B cell (primary cell): ENCODE results near the gene TFCP2. TPM values are rescaled to one million over a fixed set of nuclear protein-coding genes. Genes with fewer than 3 reads are reported as not detected.

Experiments used
- ATAC-seq: fragments of 200-7000 bp; cut with Tn5 transposase; one replicate; pipeline ENCODE4 v1.10.0; 2021; ENCODE audit warnings: low read depth, mild to moderate bottlenecking, moderate number of reproducible peaks, moderate library complexity
- CTCF ChIA-PET: fragments of 350-600 bp; sonication (Branson Sonifier 250); formaldehyde crosslinking; loops from one replicate; lab custom pipeline; 2021; ENCODE audit warnings: antibody characterized with exemption, inconsistent platforms; lab: Charles Lee
- POLR2A ChIA-PET: fragments of 350-600 bp; sonication (Branson Sonifier 250); formaldehyde crosslinking; loops from one replicate; lab custom pipeline; 2021; ENCODE audit warnings: antibody characterized with exemption; lab: Charles Lee
- DNase-seq: peaks from one replicate; pipeline ENCODE4 v3.0.0; 2013
- H2AFZ ChIP-seq: 2 replicates; pipeline ENCODE4 v1.6.1; 2012; ENCODE audit warnings: mild to moderate bottlenecking, low read depth, low read length; ENCODE audit not compliant: insufficient read depth, poor library complexity, severe bottlenecking
- H3K27ac ChIP-seq, 2 donors: 1 replicate in 1 of 2; 2 replicates in 1 of 2; pipeline ENCODE4 v1.5.1; 2012 to 2013; ENCODE audit warnings: low read length in 2 of 2, mild to moderate bottlenecking in 2 of 2, moderate library complexity in 1 of 2
- H3K27me3 ChIP-seq, 4 experiments: fragments of 200-600 bp in 1 of 4; sonication (generic) in 1 of 4; replicated peaks in 1 of 4; 1 replicate in 2 of 4; 2 replicates in 2 of 4; pipeline versions ENCODE4 v1.6.1 to v1.7.0; 2013 to 2016; ENCODE audit warnings: low read length in 3 of 4, mild to moderate bottlenecking in 2 of 4, mixed read lengths in 1 of 4, moderate library complexity in 1 of 4; ENCODE audit not compliant: insufficient read depth in 4 of 4, control insufficient read depth in 3 of 4; ENCODE audit errors: control extremely low read depth in 1 of 4
- H3K36me3 ChIP-seq, 2 experiments: replicated peaks in 1 of 2; 1 replicate in 1 of 2; 2 replicates in 1 of 2; pipeline versions ENCODE4 v1.6.1 to v1.7.1; 2013; ENCODE audit warnings: low read length in 1 of 2; ENCODE audit not compliant: insufficient read depth in 2 of 2, control insufficient read depth in 1 of 2; ENCODE audit errors: control extremely low read depth in 1 of 2, extremely low read depth in 1 of 2
- H3K4me1 ChIP-seq, 2 donors: fragments of 200-600 bp in 1 of 2; sonication (generic) in 1 of 2; 1 replicate in 1 of 2; 2 replicates in 1 of 2; pipeline versions ENCODE4 v1.5.1 to v1.6.1; 2013 to 2017; ENCODE audit warnings: low read length in 2 of 2; ENCODE audit not compliant: control insufficient read depth in 2 of 2, insufficient read depth in 2 of 2
- H3K4me2 ChIP-seq: replicated peaks from 2 replicates; pipeline ENCODE3; 2012; ENCODE audit warnings: mild to moderate bottlenecking, low read depth, low read length; ENCODE audit not compliant: poor library complexity, severe bottlenecking
- H3K4me3 ChIP-seq, 5 experiments: fragments of 200-600 bp in 1 of 5; sonication (generic) in 1 of 5; 1 replicate in 3 of 5; 2 replicates in 2 of 5; pipeline versions ENCODE4 v1.5.1 to v1.7.0; 2011 to 2016; ENCODE audit warnings: low read length in 4 of 5, mild to moderate bottlenecking in 4 of 5, low read depth in 2 of 5, control low read depth in 1 of 5, moderate library complexity in 1 of 5; ENCODE audit not compliant: insufficient read depth in 1 of 5; ENCODE audit errors: control extremely low read depth in 1 of 5, extremely low read depth in 1 of 5
- H3K79me2 ChIP-seq: fragments of 200-600 bp; sonication (generic); one replicate; pipeline ENCODE4 v1.6.0; 2016; ENCODE audit warnings: low read length; ENCODE audit not compliant: control insufficient read depth, insufficient read depth
- H3K9ac ChIP-seq: fragments of 200-600 bp; sonication (generic); 2 replicates; pipeline ENCODE4 v1.6.1; 2017; ENCODE audit warnings: mild to moderate bottlenecking, low read length, moderate library complexity
- H3K9me3 ChIP-seq, 3 donors: one replicate each; pipeline versions ENCODE4 v1.6.1 to v1.7.1; 2013; ENCODE audit warnings: low read length in 2 of 3; ENCODE audit not compliant: control insufficient read depth in 2 of 3, insufficient read depth in 1 of 3; ENCODE audit errors: control extremely low read depth in 1 of 3
- H4K20me1 ChIP-seq: 2 replicates; pipeline ENCODE4 v1.6.0; 2012; ENCODE audit warnings: mild to moderate bottlenecking, low read length; ENCODE audit not compliant: insufficient read depth, control insufficient read depth, poor library complexity, severe bottlenecking
- H3K27ac Mint-ChIP-seq: one replicate; pipeline ENCODE4 v1.8.0; 2021; ENCODE audit warnings: mixed read lengths
- H3K27me3 Mint-ChIP-seq: one replicate; pipeline ENCODE4 v1.8.0; 2021; ENCODE audit warnings: mixed read lengths
- H3K4me1 Mint-ChIP-seq: one replicate; pipeline ENCODE4 v1.8.0; 2021; ENCODE audit warnings: mixed read lengths
- H3K4me3 Mint-ChIP-seq: one replicate; pipeline ENCODE4 v1.8.0; 2021; ENCODE audit warnings: mixed read lengths
- H3K9me3 Mint-ChIP-seq: one replicate; pipeline ENCODE4 v1.8.0; 2022; ENCODE audit warnings: mixed read lengths; ENCODE audit not compliant: insufficient read depth
- CTCF ChIP-seq: fragments of 200-600 bp; IDR thresholded peaks from one replicate; pipeline ENCODE4 v1.8.0; 2022; ENCODE audit warnings: antibody characterized with exemption, mild to moderate bottlenecking
- EZH2 ChIP-seq: IDR thresholded peaks from 2 replicates; pipeline ENCODE4 v1.6.1; 2012; ENCODE audit warnings: borderline replicate concordance, low read depth, mild to moderate bottlenecking, moderate library complexity, low read length; ENCODE audit not compliant: insufficient read depth, poor library complexity, severe bottlenecking
- WGBS: methylation state at CpG from one replicate; pipeline ENCODE4 v1.1.5; 2013; ENCODE audit warnings: missing lambda C conversion rate; ENCODE audit not compliant: insufficient coverage; 5-methylcytosine and 5-hydroxymethylcytosine counted together
- intact Hi-C: fragments of 100-400 bp; cut with micrococcal nuclease; formaldehyde crosslinking; loops from one replicate; pipeline ENCODE4 v1.10.0; 2022
- polyA plus RNA-seq: library from polyadenylated mRNA; depleted of rRNA; stranded (reverse); fragments of >200 nt; gene quantifications from 2 replicates; pipeline ENCODE4 v1.2.3, GENCODE V29; 2012
- total RNA-seq, 2 donors: library from RNA; stranded (reverse); fragments of 120-200 nt in 1 of 2; gene quantifications; 1 replicate in 1 of 2; 2 replicates in 1 of 2; pipeline versions ENCODE4 v1.2.3 to v1.2.4, GENCODE V29; 2013 to 2022

Gene TFCP2
- total and polyA plus RNA-seq, 2 donors (not counting 1 experiment from before 2014, with no cell fraction given): 12.1 to 38.8 TPM

GRCh38 chr12:51070004-51070403, 102.9 kb downstream of the TFCP2 start:
- no peak overlapping the region for H3K27ac ChIP-seq

GRCh38 chr12:51067771-51068170, 105.2 kb downstream of the TFCP2 start:
- Histone ChIP-seq H4K20me1 (no peaks in the 10 kb centered on the region), H3K4me3 (no peak overlapping the region), H3K4me2 (no peak overlapping the region), H3K27me3 (no peaks in the 10 kb centered on the region), H3K9ac (no peak overlapping the region), H3K79me2 (no peaks in the 10 kb centered on the region), H3K4me1 (no peaks in the 10 kb centered on the region), H3K9me3 (no peaks in the 10 kb centered on the region), H3K36me3 (peaks cover 9 to 60% of the 10 kb centered on the region in 2 experiments), H2AFZ (no peak overlapping the region), H3K27ac (no peak overlapping the region)
- H3K27ac Mint-ChIP-seq: no peak overlapping the region
- ATAC-seq (no peak), DNase-seq (no peak)
- intact Hi-C loops: no loop called here
- ChIA-PET CTCF (no interaction called here), POLR2A (no interaction called here)
- no peak for TF ChIP-seq CTCF
- no peak for TF ChIP-seq EZH2
- H3K4me1 Mint-ChIP-seq: no peaks in the 10 kb centered on the region
- no peak overlapping the region for H3K4me3 Mint-ChIP-seq
- no peaks in the 10 kb centered on the region for H3K9me3 Mint-ChIP-seq
- WGBS: 95% methylated on average over 7 of the region's 7 CpGs
- no peaks in the 10 kb centered on the region for H3K27me3 Mint-ChIP-seq

More at GRCh38 chr12:51070004-51070403, 102.9 kb downstream of the TFCP2 start:
- H3K9me3 Mint-ChIP-seq: no peaks in the 10 kb centered on the region
- TF ChIP-seq EZH2: no peak
- no peak for TF ChIP-seq CTCF
- no peak overlapping the region for H3K4me3 ChIP-seq
- no peak overlapping the region for H3K4me2 ChIP-seq
- no peak overlapping the region for H3K9ac ChIP-seq
- no peaks in the 10 kb centered on the region for H3K4me1 Mint-ChIP-seq
- no peaks in the 10 kb centered on the region for H3K27me3 ChIP-seq
- H4K20me1 ChIP-seq: no peaks in the 10 kb centered on the region
- POLR2A ChIA-PET: no interaction called here
- no peak overlapping the region for H3K4me3 Mint-ChIP-seq
- no peak overlapping the region for H3K27ac Mint-ChIP-seq
- CTCF ChIA-PET: interaction anchor here (1.5 kb wide), 1 partner anchor 200 kb away, joined by 3 read pairs; no protein-coding TSS in a partner anchor
- ATAC-seq (no peak), DNase-seq (no peak)
- H3K4me1 ChIP-seq: no peaks in the 10 kb centered on the region
- H3K9me3 ChIP-seq: no peaks in the 10 kb centered on the region
- H3K27me3 Mint-ChIP-seq: no peaks in the 10 kb centered on the region
- 90% methylated on average over 2 of the region's 3 CpGs for WGBS
- H2AFZ ChIP-seq: no peak overlapping the region
- intact Hi-C loops: no loop called here
- peaks cover 11 to 47% of the 10 kb centered on the region in 2 experiments for H3K36me3 ChIP-seq
- no peaks in the 10 kb centered on the region for H3K79me2 ChIP-seq
